H54 (cell line): Measurements from ENCODE around the gene TMEM50B.
A peak's percentile ranks its signal among the peaks of the same experiment; 100 is the strongest.
"Not testable (repeated sequence)": the region's sequence is repeated elsewhere in the genome, so short reads cannot be mapped to it uniquely, and the experiment has no call there.

Experiments
- DNase-seq: peaks from one replicate; pipeline ENCODE4 v3.0.0; 2011; ENCODE audit warnings: low spot score, mixed read lengths; ENCODE audit not compliant: insufficient read length
- FAIRE-seq: peaks from 3 replicates; lab custom pipeline; 2011; peaks lifted over from hg19 to GRCh38; lab: Jason Lieb, UNC
- POLR2A ChIP-seq: IDR thresholded peaks from 2 replicates; pipeline ENCODE4 v1.6.1; 2011; ENCODE audit warnings: low read depth, mild to moderate bottlenecking, low read length

Gene TMEM50B

GRCh38 chr21:33491373-33492102 lies 11.8 kb upstream of the TMEM50B start, which contains the start of gene DNAJC28:
Gene DNAJC28 (minus strand): TSS chr21:33491716. CDS start chr21:33489393, 2,323 bp downstream.
- peak; percentile 45 for TF ChIP-seq POLR2A
- DNase-seq = peak; percentile 95
- FAIRE-seq = peak; percentile 68

GRCh38 chr21:33490991-33491372 lies 11.2 kb upstream of the TMEM50B start:
- TF ChIP-seq POLR2A = no peak
- no peak for FAIRE-seq

GRCh38 chr21:33488936-33489335 lies 9.2 kb upstream of the TMEM50B start:
- FAIRE-seq (no peak), DNase-seq (no peak)
- TF ChIP-seq POLR2A = no peak

More at GRCh38 chr21:33490991-33491372, 11.2 kb upstream of the TMEM50B start:
- no peak for DNase-seq

- no peak for TF ChIP-seq POLR2A
- FAIRE-seq = no peak
These were observed 8.2 kb upstream of the TMEM50B start for GRCh38 chr21:33487996-33488395.

DNA sequence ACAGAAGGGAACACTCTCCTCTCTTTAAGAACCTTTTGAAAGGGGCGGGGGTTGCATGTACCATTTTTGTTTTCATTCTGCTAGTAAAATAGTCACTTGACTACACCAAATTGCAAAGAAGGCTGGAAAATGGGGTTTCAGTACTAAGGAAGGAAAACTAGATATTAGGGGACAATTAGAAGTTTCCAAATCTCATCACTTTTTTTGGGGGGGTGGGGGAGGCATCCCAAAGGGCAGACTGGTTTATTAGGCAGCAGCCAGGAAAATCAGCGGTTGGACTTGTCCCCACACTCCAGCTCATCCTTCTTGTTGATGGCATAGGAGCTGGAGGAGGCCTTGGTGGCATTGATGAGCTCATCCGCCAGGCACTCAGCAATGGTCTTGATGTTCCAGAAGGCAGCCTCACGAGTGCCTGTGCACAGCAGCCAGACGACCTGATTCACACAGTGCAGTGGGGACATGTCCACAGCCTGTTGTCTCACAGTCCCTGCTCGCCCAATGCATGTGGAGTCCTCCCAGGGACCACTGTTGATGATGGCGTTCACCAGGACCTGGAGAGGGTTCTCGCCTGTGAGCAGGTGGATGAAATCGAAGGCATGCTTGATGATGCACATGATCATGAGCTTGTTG lies 1.7 kb upstream of the TMEM50B start:
- FAIRE-seq = no peak

More at GRCh38 chr21:33487996-33488395, 8.2 kb upstream of the TMEM50B start:
- DNase-seq = no peak

DNA sequence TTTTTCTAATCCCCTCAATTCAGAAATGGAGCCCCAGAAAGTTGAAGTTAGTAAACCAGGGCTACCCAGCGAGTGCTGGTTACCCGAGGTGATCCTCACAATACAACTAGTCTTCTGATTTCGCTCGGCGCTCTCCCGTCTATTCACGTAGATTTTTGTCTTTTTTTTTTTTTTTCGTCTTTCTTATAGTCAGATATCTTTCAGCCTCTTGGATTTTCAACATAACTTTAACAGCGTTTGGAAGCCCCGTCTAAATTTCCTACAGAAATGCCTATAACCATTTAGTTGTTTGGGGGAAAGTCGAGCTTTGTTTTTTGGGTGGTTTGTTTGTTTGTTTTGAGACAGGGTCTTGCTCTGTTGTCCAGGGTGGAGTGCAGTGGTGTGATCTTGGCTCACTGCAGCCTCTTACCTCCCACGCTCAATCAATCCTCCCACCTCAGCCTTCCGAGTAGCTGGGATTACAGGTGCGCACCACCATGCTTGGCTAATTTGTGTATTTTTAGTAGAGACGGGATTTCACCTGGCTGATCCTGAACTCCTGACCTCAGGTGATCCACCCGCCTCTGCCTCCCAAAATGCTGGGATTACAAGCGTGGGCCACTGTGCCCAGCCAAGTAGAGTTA lies 818 bp upstream of the TMEM50B start:
- FAIRE-seq (no peak), DNase-seq (no peak)
- TF ChIP-seq POLR2A = no peak

More for the DNA sequence above, 1.7 kb upstream of the TMEM50B start:
- no peak for TF ChIP-seq POLR2A
- DNase-seq = no peak

DNA sequence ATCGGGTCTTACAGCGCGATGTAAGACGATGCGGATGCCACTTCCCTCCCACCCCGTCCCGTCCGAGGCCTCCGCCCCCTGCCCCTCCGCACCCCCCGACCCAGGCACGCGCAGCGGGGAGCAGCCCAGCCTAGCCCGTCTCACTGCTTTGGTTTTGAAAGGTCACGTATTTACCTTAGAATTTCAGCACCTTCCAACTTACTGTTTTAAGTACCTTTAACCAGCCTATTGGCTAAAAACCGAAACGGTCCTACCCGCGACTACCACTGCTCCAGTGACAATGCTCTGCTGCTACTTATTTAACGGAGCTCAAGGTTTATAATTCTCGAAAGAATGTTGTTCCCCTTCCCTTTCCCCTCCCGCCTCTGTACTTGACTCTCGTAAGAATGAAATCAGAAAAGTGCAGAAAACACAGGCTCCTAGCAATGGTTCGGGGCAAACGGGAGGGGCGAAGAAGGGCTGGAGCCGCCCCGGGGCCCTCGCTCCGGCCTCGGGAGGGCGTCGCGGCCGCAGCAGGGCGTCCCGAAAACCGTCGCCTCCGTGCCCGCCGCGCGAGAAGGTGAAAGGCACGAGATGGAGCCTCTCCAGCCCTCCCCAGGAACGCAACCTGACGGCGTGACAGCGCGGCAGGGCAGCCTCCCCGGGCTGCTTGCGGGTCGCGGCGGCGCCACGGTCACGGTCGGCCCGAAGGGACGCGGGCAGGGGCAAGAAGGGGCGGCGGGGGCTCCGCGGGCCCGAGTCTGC lies 667 bp downstream of the TMEM50B start:
- no peak; the same call in 1 of the 2 replicates for TF ChIP-seq POLR2A
- DNase-seq = peak; percentile 43

DNA sequence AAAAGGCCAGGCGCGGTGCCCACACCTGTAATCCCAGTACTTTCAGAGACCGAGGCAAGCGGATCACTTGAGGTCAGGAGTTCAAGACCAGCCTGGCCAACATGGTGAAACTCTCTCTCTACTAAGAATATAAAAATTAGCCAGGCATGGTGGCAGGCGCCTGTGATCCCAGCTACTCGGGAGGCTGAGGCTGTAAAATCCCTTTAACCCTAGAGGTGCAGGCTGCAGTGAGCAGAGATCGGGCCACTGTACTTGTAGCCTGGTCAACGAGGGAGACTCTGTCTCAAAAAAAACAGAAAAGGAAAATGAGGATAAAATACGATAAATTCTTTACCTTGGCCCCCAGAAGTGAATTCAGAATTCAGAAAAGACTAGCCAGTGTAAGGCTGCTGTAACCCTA lies 1.6 kb downstream of the TMEM50B start:
- DNase-seq (no peak), FAIRE-seq (no peak)
- TF ChIP-seq POLR2A = no peak

More for the DNA sequence above, 667 bp downstream of the TMEM50B start:
- FAIRE-seq = no peak

GRCh38 chr21:33477066-33477465 lies 2.7 kb downstream of the TMEM50B start:
- no peak for DNase-seq
- no peak for FAIRE-seq
- no peak for TF ChIP-seq POLR2A

DNA sequence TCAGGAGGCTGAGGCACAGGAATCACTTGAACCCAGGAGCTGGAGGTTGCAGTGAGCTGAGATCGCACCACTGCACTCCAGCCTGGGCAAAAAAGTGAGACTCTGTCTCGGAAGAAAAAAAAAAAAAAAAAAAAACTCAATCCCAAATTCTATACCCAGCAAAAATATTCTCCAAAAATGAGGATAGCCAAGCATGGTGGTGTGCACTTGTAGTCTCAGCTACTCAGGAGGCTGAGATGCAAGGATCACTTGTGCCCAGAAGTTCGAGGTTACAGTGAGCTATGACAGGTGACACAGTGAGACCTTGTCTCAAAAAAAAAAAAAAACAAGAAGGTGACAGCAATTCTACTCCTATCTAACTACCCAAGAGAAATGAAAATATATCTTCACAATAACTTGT lies 6.4 kb downstream of the TMEM50B start:
- TF ChIP-seq POLR2A = no peak
- FAIRE-seq (no peak), DNase-seq (no peak)

DNA sequence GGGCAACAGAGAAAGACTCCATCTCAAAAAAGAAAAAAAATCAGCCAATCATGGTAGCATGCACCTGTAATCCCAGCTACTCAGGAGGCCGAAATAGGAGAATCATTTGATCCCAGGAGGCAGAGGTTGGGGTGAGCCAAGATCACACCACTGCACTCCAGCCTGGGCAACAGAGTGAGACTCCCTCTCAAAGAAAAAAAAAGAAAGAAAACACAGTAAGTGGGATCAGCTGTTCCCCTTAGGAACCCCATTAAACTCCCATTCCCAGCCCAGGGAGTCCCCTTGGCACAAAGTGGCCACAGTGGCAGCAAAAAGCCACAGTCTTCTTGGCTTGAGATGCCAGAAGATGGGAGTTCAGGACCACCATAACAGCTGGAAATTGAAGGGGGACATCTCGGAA lies 9.1 kb downstream of the TMEM50B start:
- FAIRE-seq (no peak), DNase-seq (no peak)
- TF ChIP-seq POLR2A = no peak

- not testable (repeated sequence) for DNase-seq, FAIRE-seq
These were observed 10.6 kb downstream of the TMEM50B start for GRCh38 chr21:33469183-33469582.

- DNase-seq (no peak), FAIRE-seq (no peak)
- no peak for TF ChIP-seq POLR2A
These were observed 18.1 kb downstream of the TMEM50B start for GRCh38 chr21:33461538-33462250.
